ENCODE results near the gene CCDC80.

CCDC80 gene

DNA sequence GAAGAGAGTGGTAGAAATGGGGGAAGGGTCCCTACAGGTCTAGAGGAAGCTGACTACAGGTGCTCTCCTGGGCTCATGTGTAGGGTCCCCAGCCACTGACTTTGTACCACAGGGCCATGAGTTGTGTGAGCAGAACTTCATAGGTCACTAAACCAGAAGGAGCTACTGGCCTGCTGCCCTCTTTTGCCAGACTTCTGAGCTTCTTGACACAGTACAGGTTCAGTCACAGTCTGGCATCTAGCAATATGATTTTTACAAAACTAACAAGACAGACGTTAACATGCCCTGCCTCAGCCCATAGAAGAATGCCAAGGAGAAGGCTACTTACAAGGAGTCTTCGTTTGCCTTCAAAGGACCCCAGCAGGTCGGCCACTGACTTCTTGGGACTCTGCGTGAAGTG lies 3.2 kb downstream of the CCDC80 start:
- TF ChIP-seq, protein P1, sequence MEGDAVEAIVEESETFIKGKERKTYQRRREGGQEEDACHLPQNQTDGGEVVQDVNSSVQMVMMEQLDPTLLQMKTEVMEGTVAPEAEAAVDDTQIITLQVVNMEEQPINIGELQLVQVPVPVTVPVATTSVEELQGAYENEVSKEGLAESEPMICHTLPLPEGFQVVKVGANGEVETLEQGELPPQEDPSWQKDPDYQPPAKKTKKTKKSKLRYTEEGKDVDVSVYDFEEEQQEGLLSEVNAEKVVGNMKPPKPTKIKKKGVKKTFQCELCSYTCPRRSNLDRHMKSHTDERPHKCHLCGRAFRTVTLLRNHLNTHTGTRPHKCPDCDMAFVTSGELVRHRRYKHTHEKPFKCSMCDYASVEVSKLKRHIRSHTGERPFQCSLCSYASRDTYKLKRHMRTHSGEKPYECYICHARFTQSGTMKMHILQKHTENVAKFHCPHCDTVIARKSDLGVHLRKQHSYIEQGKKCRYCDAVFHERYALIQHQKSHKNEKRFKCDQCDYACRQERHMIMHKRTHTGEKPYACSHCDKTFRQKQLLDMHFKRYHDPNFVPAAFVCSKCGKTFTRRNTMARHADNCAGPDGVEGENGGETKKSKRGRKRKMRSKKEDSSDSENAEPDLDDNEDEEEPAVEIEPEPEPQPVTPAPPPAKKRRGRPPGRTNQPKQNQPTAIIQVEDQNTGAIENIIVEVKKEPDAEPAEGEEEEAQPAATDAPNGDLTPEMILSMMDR (IDR thresholded peaks at IDR 0.05; ENCODE audit: borderline replicate concordance, control extremely low read depth, extremely low read depth, insufficient read depth, missing control alignments) = no peak
- in situ Hi-C loops (cut with MboI; ENCODE audit: low sequenced_read_pairs, unreplicated experiment) = loop anchor here (25.0 kb wide), 1 partner anchor 650 kb away; no protein-coding TSS in a partner anchor
- DNase-seq (ENCODE audit: low spot score) = no peak

DNA sequence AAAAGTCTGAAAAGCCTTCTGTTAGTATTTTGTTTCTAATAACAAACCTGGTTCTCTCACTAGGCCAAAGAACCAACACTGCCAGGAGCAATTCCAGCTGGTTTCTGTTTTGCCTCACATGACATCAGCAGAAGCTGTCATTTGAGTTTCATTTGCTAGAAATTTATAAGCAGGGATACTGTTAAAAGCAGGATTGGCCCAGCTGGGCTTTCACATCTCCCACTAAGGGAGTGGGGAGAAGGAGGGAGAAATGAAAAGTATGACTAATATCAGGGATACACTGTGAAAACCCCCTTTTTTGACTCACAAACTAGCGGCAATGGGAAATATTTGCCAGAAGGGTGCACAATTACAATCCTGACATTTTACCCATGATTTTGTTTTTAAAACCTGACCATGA lies 5.3 kb downstream of the CCDC80 start:
- in situ Hi-C loops (cut with MboI; ENCODE audit: low sequenced_read_pairs, unreplicated experiment) = loop anchor here (25.0 kb wide), 1 partner anchor 652 kb away; no protein-coding TSS in a partner anchor
- no peak for DNase-seq (ENCODE audit: low spot score)
- TF ChIP-seq, protein P1 (IDR thresholded peaks at IDR 0.05; ENCODE audit: borderline replicate concordance, control extremely low read depth, extremely low read depth, insufficient read depth, missing control alignments) = no peak

DNA sequence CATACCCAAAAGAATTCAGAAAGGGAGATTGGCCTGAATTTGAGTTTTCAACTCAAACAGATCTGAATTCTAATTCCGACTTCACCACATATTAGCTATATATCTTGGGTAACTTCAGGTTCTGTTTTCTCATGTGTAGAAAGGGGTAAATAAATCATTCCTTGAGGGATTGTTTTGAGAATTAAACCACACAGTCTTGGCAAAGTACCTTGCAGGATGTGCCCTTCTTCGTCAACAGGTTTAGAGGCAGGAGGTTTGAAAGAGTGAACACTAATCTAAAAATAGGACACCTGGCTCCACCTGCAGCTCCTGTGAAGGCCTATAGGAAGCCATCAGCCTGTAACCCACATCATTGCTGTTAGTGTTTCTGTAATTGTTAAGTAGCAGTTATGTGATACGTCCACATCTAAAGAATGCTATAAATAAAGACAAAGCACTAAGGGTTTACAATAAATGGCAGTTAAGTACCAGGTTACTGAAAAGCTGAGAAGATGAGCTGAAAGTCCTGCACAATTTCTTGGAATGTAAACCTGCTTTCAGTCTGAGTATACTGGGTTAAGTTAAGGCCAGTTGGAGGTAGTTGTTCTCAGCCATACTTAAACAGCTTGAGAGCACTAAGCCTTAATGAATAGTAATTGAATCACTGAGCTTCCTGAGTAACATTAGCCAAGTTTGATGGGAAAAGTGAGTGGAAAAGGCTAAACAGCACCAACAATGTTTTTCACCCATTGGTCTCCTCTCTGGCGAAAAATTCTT lies 6.0 kb downstream of the CCDC80 start:
- TF ChIP-seq, protein P1 (IDR thresholded peaks at IDR 0.05; ENCODE audit: borderline replicate concordance, control extremely low read depth, extremely low read depth, insufficient read depth, missing control alignments) = no peak
- in situ Hi-C loops (cut with MboI; ENCODE audit: low sequenced_read_pairs, unreplicated experiment) = loop anchor here (25.0 kb wide), 1 partner anchor 652 kb away; no protein-coding TSS in a partner anchor
- no peak for DNase-seq (ENCODE audit: low spot score)

DNA sequence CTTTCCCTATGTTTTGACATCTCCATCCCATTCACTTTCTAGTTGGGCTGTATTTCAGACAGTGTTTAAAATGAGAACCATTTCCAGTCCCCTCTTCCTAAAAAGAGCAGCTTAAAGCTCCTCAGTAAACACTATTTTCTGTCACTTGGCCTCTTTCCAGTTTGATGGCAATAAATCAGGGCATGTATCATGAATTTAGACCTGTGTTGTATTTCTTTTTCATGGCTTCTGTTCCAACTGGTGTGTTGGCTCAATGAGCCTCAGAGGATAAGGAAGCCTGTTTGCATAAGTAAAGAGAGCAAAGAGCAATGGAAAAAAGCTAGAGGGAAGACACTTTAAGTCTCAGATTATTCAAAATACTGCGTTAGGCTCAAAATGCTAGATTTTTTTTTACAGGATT lies 7.2 kb downstream of the CCDC80 start:
- in situ Hi-C loops (cut with MboI; ENCODE audit: low sequenced_read_pairs, unreplicated experiment) = loop anchor here (25.0 kb wide), 1 partner anchor 654 kb away; no protein-coding TSS in a partner anchor
- no peak for DNase-seq (ENCODE audit: low spot score)
- TF ChIP-seq, protein P1 (IDR thresholded peaks at IDR 0.05; ENCODE audit: borderline replicate concordance, control extremely low read depth, extremely low read depth, insufficient read depth, missing control alignments) = no peak

DNA sequence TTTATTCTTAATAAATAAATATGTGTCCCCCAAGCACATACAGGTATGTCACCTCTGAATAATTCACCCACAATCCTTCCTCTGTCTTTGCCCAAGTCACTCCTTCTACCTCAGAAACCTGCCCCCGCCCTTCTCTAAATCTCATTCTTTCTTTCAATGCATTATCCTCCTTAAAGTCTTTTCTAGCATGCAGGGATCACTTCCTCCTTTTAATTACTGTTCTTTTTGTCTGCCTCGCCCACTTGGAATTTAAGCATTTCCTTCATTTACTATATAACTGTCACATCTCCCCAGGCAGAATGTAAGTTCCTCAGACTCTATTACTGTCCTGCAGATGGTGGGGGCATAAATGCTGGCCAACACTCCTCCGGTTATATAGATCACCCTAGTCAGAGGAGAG lies 7.8 kb downstream of the CCDC80 start:
- TF ChIP-seq, protein P1 (IDR thresholded peaks at IDR 0.05; ENCODE audit: borderline replicate concordance, control extremely low read depth, extremely low read depth, insufficient read depth, missing control alignments) = no peak
- in situ Hi-C loops (cut with MboI; ENCODE audit: low sequenced_read_pairs, unreplicated experiment) = loop anchor here (25.0 kb wide), 1 partner anchor 654 kb away; no protein-coding TSS in a partner anchor
- no peak for DNase-seq (ENCODE audit: low spot score)

DNA sequence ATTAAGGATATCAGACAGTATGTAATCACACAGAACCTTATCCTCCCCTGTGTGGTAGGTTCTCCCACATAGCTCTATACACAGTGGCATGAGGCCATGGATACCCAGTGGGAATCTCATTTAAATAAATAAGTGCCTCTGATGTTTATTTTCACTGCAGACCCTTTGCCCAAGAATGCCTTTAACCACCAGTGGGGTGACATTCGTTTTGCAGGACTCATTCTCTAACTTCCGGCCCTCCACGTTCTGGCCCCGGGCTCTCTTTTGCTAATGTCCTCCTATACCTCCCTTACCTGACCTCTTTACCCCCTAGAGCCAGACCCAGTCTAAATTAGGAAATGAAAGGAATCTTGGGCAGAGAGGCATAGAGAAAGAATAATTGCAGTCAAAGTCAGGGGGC lies 8.3 kb downstream of the CCDC80 start:
- no peak for DNase-seq (ENCODE audit: low spot score)
- TF ChIP-seq, protein P1 (IDR thresholded peaks at IDR 0.05; ENCODE audit: borderline replicate concordance, control extremely low read depth, extremely low read depth, insufficient read depth, missing control alignments) = no peak
- in situ Hi-C loops (cut with MboI; ENCODE audit: low sequenced_read_pairs, unreplicated experiment) = loop anchor here (25.0 kb wide), 1 partner anchor 655 kb away; no protein-coding TSS in a partner anchor
